Heart left ventricle (tissue), 13 donors: ENCODE results near the gene TNFSF15.

Experiments
- CTCF ChIP-seq, 12 donors: fragments of 200-600 bp; sonication (generic) in 4 of 12; IDR thresholded peaks; one replicate each; pipeline versions ENCODE4 v1.5.0 to v1.8.0; 2018 to 2022; ENCODE audit warnings: antibody characterized with exemption in 12 of 12, mild to moderate bottlenecking in 5 of 12
- POLR2A ChIP-seq, 2 donors: fragments of 450-650 bp; IDR thresholded peaks; one replicate each; pipeline ENCODE4 v1.6.1; 2017; ENCODE audit warnings: antibody characterized with exemption in 2 of 2, mild to moderate bottlenecking in 2 of 2, moderate library complexity in 2 of 2
- donor health status: ischemic (EF 13 %, LVEDD 7.1; RV severe dilation, severe dysfunction).
- donor health status: DM: no; HTN: yes; CAD: no.
- donor health status: DM: no; HTN: no; CAD: no.
- donor health status: ischemic (EF 25% LVEDD 6.9; RV normal size, moderate dysfunction).
- donor health status: ischemic (EF 25% LVEDD 5.7; RV mildly dilated, moderate dysfunction).
- donor health status: ischemic (EF 35%, LVEDD 5.7; RV mildly dilated, moderate dysfunction).
- donor health status: nonischemic (EF 11% LVEDD 7.7; RV severe dilation, severe dysfunction).
- donor health status: DM: yes; HTN: yes; CAD: no.
- donor health status: PGD.
- donor health status: ischemic (EF 29% LVEDD 5.4; RV normal size, mild dysfunction).
- donor health status: nonischemic (EF 23%, LVEDD 6.1; RV moderate dilation, normal function).

GRCh38 chr9:114811301-114811700 is 5.5 kb upstream of the TNFSF15 start:
- TF ChIP-seq CTCF (IDR thresholded peaks at IDR 0.05) (no peak), POLR2A (IDR thresholded peaks at IDR 0.05) (no peak)
